RWPE2 (cell line): Measurements from ENCODE around the gene CDHR5.

Experiments used
- ATAC-seq: fragments of 200-7000 bp; cut with Tn5 transposase; 3 replicates; pipeline ENCODE4 v1.9.1; 2021; ENCODE audit warnings: low read depth
- DNase-seq: peaks from one replicate; pipeline ENCODE4 v3.0.0-alpha.2; 2020; ENCODE audit warnings: low spot score
- H3K27ac ChIP-seq: fragments of 450-650 bp; 2 replicates; pipeline ENCODE4 v1.5.1; 2017; ENCODE audit warnings: mild to moderate bottlenecking; ENCODE audit not compliant: poor library complexity, severe bottlenecking
- H3K27me3 ChIP-seq: fragments of 250-450 bp; sonication (Bioruptor Pico); 2 replicates; pipeline ENCODE4 v1.5.1; 2021; ENCODE audit warnings: mild to moderate bottlenecking, moderate library complexity; ENCODE audit not compliant: insufficient read depth, poor library complexity, severe bottlenecking
- H3K36me3 ChIP-seq: fragments of 250-450 bp; sonication (Bioruptor Pico); 2 replicates; pipeline ENCODE4 v1.5.1; 2020; ENCODE audit warnings: low read depth, mild to moderate bottlenecking, moderate library complexity
- H3K4me1 ChIP-seq: fragments of 250-450 bp; sonication (Bioruptor Pico); 2 replicates; pipeline ENCODE4 v1.5.1; 2021; ENCODE audit warnings: mild to moderate bottlenecking, moderate library complexity; ENCODE audit not compliant: insufficient read depth, poor library complexity, severe bottlenecking
- H3K4me3 ChIP-seq: fragments of 250-450 bp; sonication (Bioruptor Pico); 2 replicates; pipeline ENCODE4 v1.5.1; 2021; ENCODE audit warnings: mild to moderate bottlenecking, moderate library complexity; ENCODE audit not compliant: severe bottlenecking
- H3K9me3 ChIP-seq: fragments of 250-450 bp; sonication (Bioruptor Pico); 2 replicates; pipeline ENCODE4 v1.5.1; 2021; ENCODE audit warnings: mild to moderate bottlenecking, moderate library complexity; ENCODE audit not compliant: severe bottlenecking
- CTCF ChIP-seq: fragments of 450-650 bp; IDR thresholded peaks from one replicate; pipeline ENCODE4 v1.5.1; 2017; ENCODE audit warnings: mild to moderate bottlenecking, moderate library complexity; ENCODE audit not compliant: poor library complexity, severe bottlenecking

The CDHR5 gene

GRCh38 chr11:623349-623869, 1.3 kb downstream of the CDHR5 start:
- DNase-seq (peak; percentile 47), ATAC-seq (no peak)
- Histone ChIP-seq H3K9me3 (no peaks in the 10 kb centered on the region), H3K27ac (no peak overlapping the region), H3K36me3 (no peaks in the 10 kb centered on the region), H3K4me3 (no peak overlapping the region), H3K27me3 (no peaks in the 10 kb centered on the region), H3K4me1 (no peaks in the 10 kb centered on the region)
- TF ChIP-seq CTCF = no peak

- Histone ChIP-seq H3K4me3 (no peak overlapping the region), H3K27ac (no peak overlapping the region), H3K4me1 (no peaks in the 10 kb centered on the region), H3K9me3 (no peaks in the 10 kb centered on the region), H3K27me3 (no peaks in the 10 kb centered on the region), H3K36me3 (no peaks in the 10 kb centered on the region)
- no peak for ATAC-seq
- DNase-seq = no peak
- TF ChIP-seq CTCF = no peak
Measured at GRCh38 chr11:621838-622237, 2.9 kb downstream of the CDHR5 start.

GRCh38 chr11:620935-621814, 3.6 kb downstream of the CDHR5 start:
- Histone ChIP-seq H3K4me3 (no peak overlapping the region), H3K27me3 (no peaks in the 10 kb centered on the region), H3K9me3 (no peaks in the 10 kb centered on the region), H3K36me3 (no peaks in the 10 kb centered on the region), H3K27ac (no peak overlapping the region), H3K4me1 (no peaks in the 10 kb centered on the region)
- ATAC-seq (no peak), DNase-seq (no peak)
- TF ChIP-seq CTCF = no peak

- TF ChIP-seq CTCF = no peak
- ATAC-seq (no peak), DNase-seq (no peak)
- Histone ChIP-seq H3K9me3 (no peaks in the 10 kb centered on the region), H3K4me3 (no peak overlapping the region), H3K4me1 (no peaks in the 10 kb centered on the region), H3K27me3 (no peaks in the 10 kb centered on the region), H3K36me3 (no peaks in the 10 kb centered on the region), H3K27ac (no peak overlapping the region)
Measured at GRCh38 chr11:620201-620600, 4.6 kb downstream of the CDHR5 start.

- Histone ChIP-seq H3K4me3 (no peak overlapping the region), H3K4me1 (no peaks in the 10 kb centered on the region), H3K36me3 (no peaks in the 10 kb centered on the region), H3K9me3 (no peaks in the 10 kb centered on the region), H3K27ac (no peak overlapping the region), H3K27me3 (no peaks in the 10 kb centered on the region)
- TF ChIP-seq CTCF = no peak
- DNase-seq (no peak), ATAC-seq (no peak)
Measured at GRCh38 chr11:619628-620050, 5.1 kb downstream of the CDHR5 start.
